ENCODE measurements around the gene ZG16. TPM values are rescaled to one million over a fixed set of nuclear protein-coding genes. Genes with fewer than 3 reads are reported as not detected.
A peak's percentile ranks its signal among the peaks of the same experiment; 100 is the strongest.

Gene ZG16
- polyA plus RNA-seq, 3 donors, result not detected

DNA sequence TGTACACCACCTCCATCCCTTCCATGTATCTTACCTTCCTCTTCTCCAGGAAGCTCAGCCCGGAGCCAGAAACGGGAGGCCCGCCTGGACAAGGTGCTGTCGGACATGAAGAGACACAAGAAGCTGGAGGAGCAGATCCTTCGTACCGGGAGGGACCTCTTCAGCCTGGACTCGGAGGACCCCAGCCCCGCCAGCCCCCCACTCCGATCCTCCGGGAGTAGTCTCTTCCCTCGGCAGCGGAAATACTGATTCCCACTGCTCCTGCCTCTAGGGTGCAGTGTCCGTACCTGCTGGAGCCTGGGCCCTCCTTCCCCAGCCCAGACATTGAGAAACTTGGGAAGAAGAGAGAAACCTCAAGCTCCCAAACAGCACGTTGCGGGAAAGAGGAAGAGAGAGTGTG is 41.5 kb downstream of the ZG16 start:
- Mint-ChIP-seq H3K36me3 (peaks cover 19 to 25% of the 10 kb centered on the region in 2 donors), H3K27me3 (ENCODE audit: low read depth in 3 of 3) (peaks cover 0 to 4% (median 1%) of the 10 kb centered on the region in 3 donors), H3K9me3 (peaks cover 0 to 1% (median 0%) of the 10 kb centered on the region in 7 donors), H3K4me3 (peak overlapping the region in 1 of 2 donors; percentile 98), H3K4me1 (peaks cover 70% of the 10 kb centered on the region), H3K27ac (peak overlapping the region; percentile 26 to 91 (median 90))
- Histone ChIP-seq H3K4me1 (ENCODE audit: control insufficient read depth in 1 of 2, insufficient read depth in 2 of 2, low read length in 2 of 2) (peaks cover 59 to 74% of the 10 kb centered on the region in 2 donors), H3K79me2 (ENCODE audit: insufficient read depth, low read length) (peaks cover 79% of the 10 kb centered on the region), H3K9me3 (replicated peaks in 1 of 2; ENCODE audit: control insufficient read depth in 1 of 2, insufficient read depth in 1 of 2, low read length in 2 of 2) (no peaks in the 10 kb centered on the region), H2AFZ (ENCODE audit: insufficient read depth, low read depth, low read length, poor library complexity, severe bottlenecking) (no peak overlapping the region), H3K27ac (ENCODE audit: low read depth in 1 of 2, low read length in 2 of 2) (peak overlapping the region; percentile 11 to 88), H3K9ac (ENCODE audit: insufficient read depth, low read length, poor library complexity, severe bottlenecking) (no peak overlapping the region), H4K20me1 (ENCODE audit: insufficient read depth, low read length) (peaks cover 65% of the 10 kb centered on the region), H3K27me3 (ENCODE audit: control insufficient read depth in 2 of 2, insufficient read depth in 2 of 2, low read length in 2 of 2) (no peaks in the 10 kb centered on the region), H3K36me3 (replicated peaks in 1 of 2; ENCODE audit: control insufficient read depth in 1 of 2, insufficient read depth in 2 of 2, low read length in 2 of 2) (peaks cover 13 to 21% of the 10 kb centered on the region in 2 donors), H3K4me3 (replicated peaks in 1 of 3; ENCODE audit: low read depth in 2 of 3, low read length in 3 of 3) (peak overlapping the region in 1 of 3 experiments; percentile 99), H3K4me2 (replicated peaks; ENCODE audit: extremely low read depth, low read length, poor library complexity, severe bottlenecking) (peak overlapping the region; percentile 13)
- DNase-seq, result no peak
- intact Hi-C loops (cut with micrococcal nuclease), result loop anchor here (5.0 to 10.0 kb wide), 3 partner anchors 43 to 175 kb away; partner anchors contain the start of genes CDIPT (in 1 of the 2), HIRIP3 (in 1 of the 2) and INO80E (in 1 of the 2)
- TF ChIP-seq, protein P1, sequence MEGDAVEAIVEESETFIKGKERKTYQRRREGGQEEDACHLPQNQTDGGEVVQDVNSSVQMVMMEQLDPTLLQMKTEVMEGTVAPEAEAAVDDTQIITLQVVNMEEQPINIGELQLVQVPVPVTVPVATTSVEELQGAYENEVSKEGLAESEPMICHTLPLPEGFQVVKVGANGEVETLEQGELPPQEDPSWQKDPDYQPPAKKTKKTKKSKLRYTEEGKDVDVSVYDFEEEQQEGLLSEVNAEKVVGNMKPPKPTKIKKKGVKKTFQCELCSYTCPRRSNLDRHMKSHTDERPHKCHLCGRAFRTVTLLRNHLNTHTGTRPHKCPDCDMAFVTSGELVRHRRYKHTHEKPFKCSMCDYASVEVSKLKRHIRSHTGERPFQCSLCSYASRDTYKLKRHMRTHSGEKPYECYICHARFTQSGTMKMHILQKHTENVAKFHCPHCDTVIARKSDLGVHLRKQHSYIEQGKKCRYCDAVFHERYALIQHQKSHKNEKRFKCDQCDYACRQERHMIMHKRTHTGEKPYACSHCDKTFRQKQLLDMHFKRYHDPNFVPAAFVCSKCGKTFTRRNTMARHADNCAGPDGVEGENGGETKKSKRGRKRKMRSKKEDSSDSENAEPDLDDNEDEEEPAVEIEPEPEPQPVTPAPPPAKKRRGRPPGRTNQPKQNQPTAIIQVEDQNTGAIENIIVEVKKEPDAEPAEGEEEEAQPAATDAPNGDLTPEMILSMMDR (IDR thresholded peaks at IDR 0.05), result no peak
- 79% methylated on average over 9 of the region's 15 CpGs for WGBS (ENCODE audit: insufficient coverage)

DNA sequence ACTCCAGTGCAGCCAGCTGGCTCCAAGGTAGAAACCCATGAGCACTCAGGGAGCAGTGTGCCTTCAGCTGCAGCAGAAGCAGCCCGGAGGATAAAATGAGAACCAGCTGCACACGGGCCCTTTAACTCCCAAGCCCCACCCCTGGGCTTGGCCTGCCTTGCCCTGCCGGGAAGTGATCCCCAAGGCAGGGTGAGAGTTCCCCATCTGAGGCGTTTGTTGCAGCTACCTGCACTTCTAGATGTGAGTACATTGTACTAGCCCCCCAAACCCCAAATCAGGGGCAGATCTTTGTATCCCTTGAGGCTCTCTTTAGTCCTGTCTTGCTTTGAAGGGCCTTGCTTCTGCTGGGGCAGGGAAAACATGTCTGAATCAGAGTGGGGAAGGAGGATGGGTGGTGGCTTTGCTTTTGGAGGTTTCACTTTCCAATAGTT is 42.2 kb downstream of the ZG16 start, which contains the start of gene MVP:
Gene MVP, plus strand, starts transcription at position 192 of the 431 bp plus-strand sequence. CDS start 10,088 bp downstream, outside the sequence.
- Histone ChIP-seq H3K4me1 (ENCODE audit: control insufficient read depth in 1 of 2, insufficient read depth in 2 of 2, low read length in 2 of 2) (peaks cover 52 to 67% of the 10 kb centered on the region in 2 donors), H3K36me3 (replicated peaks in 1 of 2; ENCODE audit: control insufficient read depth in 1 of 2, insufficient read depth in 2 of 2, low read length in 2 of 2) (peaks cover 13 to 25% of the 10 kb centered on the region in 2 donors), H3K79me2 (ENCODE audit: insufficient read depth, low read length) (peaks cover 87% of the 10 kb centered on the region), H2AFZ (ENCODE audit: insufficient read depth, low read depth, low read length, poor library complexity, severe bottlenecking) (peak within 1 kb of the TSS; percentile 71), H3K27ac (ENCODE audit: low read depth in 1 of 2, low read length in 2 of 2) (peak within 1 kb of the TSS; percentile 44 to 88), H3K4me2 (replicated peaks; ENCODE audit: extremely low read depth, low read length, poor library complexity, severe bottlenecking) (peak within 1 kb of the TSS; percentile 97), H3K9ac (ENCODE audit: insufficient read depth, low read length, poor library complexity, severe bottlenecking) (peak within 1 kb of the TSS; percentile 66), H3K9me3 (replicated peaks in 1 of 2; ENCODE audit: control insufficient read depth in 1 of 2, insufficient read depth in 1 of 2, low read length in 2 of 2) (no peaks in the 10 kb centered on the region), H3K27me3 (ENCODE audit: control insufficient read depth in 2 of 2, insufficient read depth in 2 of 2, low read length in 2 of 2) (no peaks in the 10 kb centered on the region), H3K4me3 (replicated peaks in 1 of 3; ENCODE audit: low read depth in 2 of 3, low read length in 3 of 3) (peak within 1 kb of the TSS; percentile 69 to 99 (median 80)), H4K20me1 (ENCODE audit: insufficient read depth, low read length) (peaks cover 73% of the 10 kb centered on the region)
- Mint-ChIP-seq H3K36me3 (peaks cover 23 to 31% of the 10 kb centered on the region in 2 donors), H3K4me1 (peaks cover 68% of the 10 kb centered on the region), H3K4me3 (peak within 1 kb of the TSS; percentile 96 to 98), H3K27ac (peak within 1 kb of the TSS; percentile 90 to 96 (median 91)), H3K9me3 (peaks cover 0 to 1% (median 0%) of the 10 kb centered on the region in 7 donors), H3K27me3 (ENCODE audit: low read depth in 3 of 3) (peaks cover 0 to 1% (median 0%) of the 10 kb centered on the region in 3 donors)
- WGBS (ENCODE audit: insufficient coverage), result 0% methylated on average over 1 of the region's 4 CpGs
- intact Hi-C loops (cut with micrococcal nuclease), result loop anchor here in 1 of 2 donors (5.0 kb wide), 1 partner anchor 42 kb away; the partner anchor contains the start of gene CDIPT
- TF ChIP-seq, protein P1 (IDR thresholded peaks at IDR 0.05), result no peak
- peak; percentile 37 to 62 (median 41) for DNase-seq

All from CD14-positive monocyte (primary cell).